CD14-positive monocyte (primary cell): ENCODE results near the gene RABAC1. TPM values are rescaled to one million over a fixed set of nuclear protein-coding genes. Genes with fewer than 3 reads are reported as not detected.

Experiments
- DNase-seq, 3 donors: peaks; one replicate each; pipeline ENCODE4 v3.0.0-alpha.2; 2011 to 2022
- H2AFZ ChIP-seq: 2 replicates; pipeline ENCODE4 v1.6.0; 2012; ENCODE audit warnings: mild to moderate bottlenecking, low read depth, low read length, inconsistent platforms; ENCODE audit not compliant: insufficient read depth, poor library complexity, severe bottlenecking
- H3K27ac ChIP-seq, 2 donors: 1 replicate in 1 of 2; 2 replicates in 1 of 2; pipeline ENCODE4 v1.5.1; 2012 to 2013; ENCODE audit warnings: low read length in 2 of 2, control low read depth in 1 of 2, inconsistent platforms in 1 of 2, low read depth in 1 of 2, mild to moderate bottlenecking in 1 of 2
- H3K27me3 ChIP-seq, 2 donors: one replicate each; pipeline versions ENCODE4 v1.6.0 to v1.6.1; 2011 to 2013; ENCODE audit warnings: low read length in 2 of 2; ENCODE audit not compliant: control insufficient read depth in 2 of 2, insufficient read depth in 2 of 2
- H3K36me3 ChIP-seq, 2 donors: replicated peaks in 1 of 2; 1 replicate in 1 of 2; 2 replicates in 1 of 2; pipeline versions ENCODE4 v1.5.1 to v1.6.1; 2012 to 2013; ENCODE audit warnings: low read length in 2 of 2, control low read depth in 1 of 2, inconsistent platforms in 1 of 2, mild to moderate bottlenecking in 1 of 2; ENCODE audit not compliant: insufficient read depth in 2 of 2, control insufficient read depth in 1 of 2
- H3K4me1 ChIP-seq, 2 donors: 1 replicate in 1 of 2; 2 replicates in 1 of 2; pipeline versions ENCODE4 v1.5.1 to v1.6.1; 2012 to 2013; ENCODE audit warnings: low read length in 2 of 2, control low read depth in 1 of 2, inconsistent platforms in 1 of 2, mild to moderate bottlenecking in 1 of 2, moderate library complexity in 1 of 2; ENCODE audit not compliant: insufficient read depth in 2 of 2, control insufficient read depth in 1 of 2
- H3K4me2 ChIP-seq: replicated peaks from 2 replicates; pipeline ENCODE3; 2012; ENCODE audit warnings: low read length, moderate library complexity, mild to moderate bottlenecking; ENCODE audit not compliant: poor library complexity, severe bottlenecking; ENCODE audit errors: extremely low read depth
- H3K4me3 ChIP-seq, 3 experiments: fragments of 200-600 bp in 1 of 3; sonication (generic) in 1 of 3; replicated peaks in 1 of 3; 1 replicate in 2 of 3; 2 replicates in 1 of 3; pipeline ENCODE4 v1.5.1; 2011 to 2013; ENCODE audit warnings: low read length in 3 of 3, mild to moderate bottlenecking in 3 of 3, control low read depth in 2 of 3, low read depth in 2 of 3, inconsistent platforms in 1 of 3, moderate library complexity in 1 of 3
- H3K79me2 ChIP-seq: 2 replicates; pipeline ENCODE4 v1.6.0; 2012; ENCODE audit warnings: mild to moderate bottlenecking, control low read depth, inconsistent platforms, low read length, moderate library complexity; ENCODE audit not compliant: insufficient read depth
- H3K9ac ChIP-seq: 2 replicates; pipeline ENCODE4 v1.6.0; 2017; ENCODE audit warnings: low read length, mild to moderate bottlenecking; ENCODE audit not compliant: insufficient read depth, poor library complexity, severe bottlenecking
- H3K9me3 ChIP-seq, 2 donors: replicated peaks in 1 of 2; 1 replicate in 1 of 2; 2 replicates in 1 of 2; pipeline versions ENCODE4 v1.5.1 to v1.6.1; 2012 to 2013; ENCODE audit warnings: low read length in 2 of 2, control low read depth in 1 of 2; ENCODE audit not compliant: control insufficient read depth in 1 of 2, insufficient read depth in 1 of 2
- H4K20me1 ChIP-seq: 2 replicates; pipeline ENCODE4 v1.6.0; 2012; ENCODE audit warnings: mild to moderate bottlenecking, low read length, control low read depth, moderate library complexity; ENCODE audit not compliant: insufficient read depth
- H3K27ac Mint-ChIP-seq, 7 donors: one replicate each; pipeline ENCODE4 v1.8.0; 2020; ENCODE audit warnings: mild to moderate bottlenecking in 7 of 7, mixed read lengths in 7 of 7, moderate library complexity in 6 of 7, inconsistent platforms in 2 of 7
- H3K27me3 Mint-ChIP-seq, 3 donors: one replicate each; pipeline ENCODE4 v1.8.0; 2021 to 2022; ENCODE audit warnings: low read depth in 3 of 3, mild to moderate bottlenecking in 3 of 3, mixed read lengths in 3 of 3, moderate library complexity in 3 of 3, inconsistent platforms in 1 of 3
- H3K36me3 Mint-ChIP-seq, 2 donors: one replicate each; pipeline ENCODE4 v1.8.0; 2020; ENCODE audit warnings: mixed read lengths in 2 of 2, inconsistent platforms in 1 of 2, mild to moderate bottlenecking in 1 of 2
- H3K4me1 Mint-ChIP-seq: one replicate; pipeline ENCODE4 v1.8.0; 2020; ENCODE audit warnings: mild to moderate bottlenecking, mixed read lengths
- H3K4me3 Mint-ChIP-seq, 2 donors: one replicate each; pipeline ENCODE4 v1.8.0; 2020; ENCODE audit warnings: mild to moderate bottlenecking in 2 of 2, mixed read lengths in 2 of 2, moderate library complexity in 1 of 2
- H3K9me3 Mint-ChIP-seq, 7 donors: one replicate each; pipeline ENCODE4 v1.8.0; 2020 to 2022; ENCODE audit warnings: mixed read lengths in 7 of 7, mild to moderate bottlenecking in 6 of 7, moderate library complexity in 6 of 7, inconsistent platforms in 2 of 7
- CTCF ChIP-seq: fragments of 200-600 bp; IDR thresholded peaks from one replicate; pipeline ENCODE4 v1.8.0; 2022; ENCODE audit warnings: antibody characterized with exemption, mild to moderate bottlenecking
- WGBS: methylation state at CpG from one replicate; pipeline ENCODE4 v1.1.5; 2013; ENCODE audit warnings: missing lambda C conversion rate; ENCODE audit not compliant: insufficient coverage; 5-methylcytosine and 5-hydroxymethylcytosine counted together
- intact Hi-C, 2 donors: fragments of 100-400 bp; cut with micrococcal nuclease; formaldehyde crosslinking; loops; one replicate each; pipeline versions ENCODE4 v1.15.0 to v1.15.1; 2023
- polyA plus RNA-seq, 3 donors: library from polyadenylated mRNA; depleted of rRNA in 1 of 3; unstranded in 2 of 3; stranded (reverse) in 1 of 3; fragments of 300-500 nt in 2 of 3; fragments of >200 nt in 1 of 3; fragmentation: Illumina TruSeq in 2 of 3; gene quantifications; 1 replicate in 2 of 3; 2 replicates in 1 of 3; pipeline ENCODE4 v1.2.3, GENCODE V29; 2012 to 2021

RABAC1 gene
- polyA plus RNA-seq, 3 donors: 126 to 234 (median 202) TPM

GRCh38 chr19:41924151-41925145 lies 34.7 kb downstream of the RABAC1 start:
- Histone ChIP-seq H4K20me1 (no peaks in the 10 kb centered on the region), H3K27me3 (peaks cover 45 to 82% of the 10 kb centered on the region in 2 donors), H3K27ac (no peak overlapping the region), H3K79me2 (no peaks in the 10 kb centered on the region), H3K9me3 (peaks cover 0 to 6% of the 10 kb centered on the region in 2 donors), H2AFZ (no peak overlapping the region), H3K9ac (no peak overlapping the region), H3K4me3 (no peak overlapping the region), H3K36me3 (no peaks in the 10 kb centered on the region), H3K4me1 (peaks cover 4 to 15% of the 10 kb centered on the region in 2 donors), H3K4me2 (no peak overlapping the region)
- intact Hi-C loops: no loop called here
- DNase-seq: no peak
- no peak for TF ChIP-seq CTCF
- no peak overlapping the region for H3K27ac Mint-ChIP-seq
- peaks cover 0 to 17% of the 10 kb centered on the region in 2 donors for H3K36me3 Mint-ChIP-seq
- no peak overlapping the region for H3K4me3 Mint-ChIP-seq
- H3K4me1 Mint-ChIP-seq: peaks cover 17% of the 10 kb centered on the region
- WGBS: 53% methylated on average over 8 of the region's 13 CpGs
- peaks cover 0 to 14% (median 5%) of the 10 kb centered on the region in 7 donors for H3K9me3 Mint-ChIP-seq
- peaks cover 0 to 40% (median 29%) of the 10 kb centered on the region in 3 donors for H3K27me3 Mint-ChIP-seq

GRCh38 chr19:41923045-41923788 lies 35.9 kb downstream of the RABAC1 start:
- Histone ChIP-seq H3K9ac (no peak overlapping the region), H3K4me2 (no peak overlapping the region), H3K79me2 (no peaks in the 10 kb centered on the region), H2AFZ (no peak overlapping the region), H3K27ac (no peak overlapping the region), H3K4me3 (no peak overlapping the region), H3K9me3 (no peaks in the 10 kb centered on the region), H4K20me1 (no peaks in the 10 kb centered on the region), H3K27me3 (peaks cover 37 to 75% of the 10 kb centered on the region in 2 donors), H3K36me3 (no peaks in the 10 kb centered on the region), H3K4me1 (peaks cover 0 to 4% of the 10 kb centered on the region in 2 donors)
- Mint-ChIP-seq H3K27me3 (peaks cover 0 to 30% (median 20%) of the 10 kb centered on the region in 3 donors), H3K36me3 (peaks cover 0 to 11% of the 10 kb centered on the region in 2 donors), H3K27ac (no peak overlapping the region), H3K4me1 (peaks cover 10% of the 10 kb centered on the region), H3K4me3 (peak overlapping the region in 1 of 2 donors; percentile 54), H3K9me3 (peaks cover 0 to 9% (median 5%) of the 10 kb centered on the region in 7 donors)
- DNase-seq: no peak
- no peak for TF ChIP-seq CTCF
- intact Hi-C loops: no loop called here
- WGBS: 58% methylated on average over 3 of the region's 6 CpGs
